Brain microvascular endothelial cell (primary cell): ENCODE measurements around the gene NFKBIB.
"Not testable (repeated sequence)": the region's sequence is repeated elsewhere in the genome, so short reads cannot be mapped to it uniquely, and the experiment has no call there.

ENCODE experiments used
- DNase-seq: peaks from one replicate; pipeline ENCODE4 v3.0.0-alpha.2; 2020
- H3K27ac ChIP-seq: fragments of 250-450 bp; sonication (Bioruptor Pico); 2 replicates; pipeline ENCODE4 v1.5.1; 2020; ENCODE audit warnings: mild to moderate bottlenecking, moderate library complexity
- H3K27me3 ChIP-seq: fragments of 250-450 bp; sonication (Bioruptor Pico); replicated peaks from 2 replicates; pipeline ENCODE4 v1.5.1; 2020; ENCODE audit warnings: mild to moderate bottlenecking
- H3K36me3 ChIP-seq: fragments of 250-450 bp; sonication (Bioruptor Pico); replicated peaks from 2 replicates; pipeline ENCODE4 v1.5.1; 2020; ENCODE audit warnings: mild to moderate bottlenecking
- H3K4me3 ChIP-seq: 2 replicates; pipeline ENCODE4 v1.5.1; 2011; ENCODE audit warnings: low read depth, mild to moderate bottlenecking, control low read depth, low read length, moderate library complexity
- CTCF ChIP-seq: IDR thresholded peaks from 2 replicates; pipeline ENCODE4 v1.5.1; 2011; ENCODE audit warnings: low read depth, mild to moderate bottlenecking, moderate library complexity, low read length, control low read depth, inconsistent platforms; ENCODE audit errors: missing control alignments
- in situ Hi-C: cut with HindIII; loops from 2 replicates; pipeline ENCODE4 v1.10.0; 2017; ENCODE audit warnings: low sequenced_read_pairs, low pct_ligation_motif_present

Gene NFKBIB

GRCh38 chr19:38880076-38880881 lies 19.5 kb upstream of the NFKBIB start:
- Histone ChIP-seq H3K4me3 (no peak overlapping the region), H3K27me3 (no peaks in the 10 kb centered on the region), H3K36me3 (peaks cover 3% of the 10 kb centered on the region), H3K27ac (no peak overlapping the region)
- no peak for TF ChIP-seq CTCF
- DNase-seq = no peak
- in situ Hi-C loops = no loop called here

DNA sequence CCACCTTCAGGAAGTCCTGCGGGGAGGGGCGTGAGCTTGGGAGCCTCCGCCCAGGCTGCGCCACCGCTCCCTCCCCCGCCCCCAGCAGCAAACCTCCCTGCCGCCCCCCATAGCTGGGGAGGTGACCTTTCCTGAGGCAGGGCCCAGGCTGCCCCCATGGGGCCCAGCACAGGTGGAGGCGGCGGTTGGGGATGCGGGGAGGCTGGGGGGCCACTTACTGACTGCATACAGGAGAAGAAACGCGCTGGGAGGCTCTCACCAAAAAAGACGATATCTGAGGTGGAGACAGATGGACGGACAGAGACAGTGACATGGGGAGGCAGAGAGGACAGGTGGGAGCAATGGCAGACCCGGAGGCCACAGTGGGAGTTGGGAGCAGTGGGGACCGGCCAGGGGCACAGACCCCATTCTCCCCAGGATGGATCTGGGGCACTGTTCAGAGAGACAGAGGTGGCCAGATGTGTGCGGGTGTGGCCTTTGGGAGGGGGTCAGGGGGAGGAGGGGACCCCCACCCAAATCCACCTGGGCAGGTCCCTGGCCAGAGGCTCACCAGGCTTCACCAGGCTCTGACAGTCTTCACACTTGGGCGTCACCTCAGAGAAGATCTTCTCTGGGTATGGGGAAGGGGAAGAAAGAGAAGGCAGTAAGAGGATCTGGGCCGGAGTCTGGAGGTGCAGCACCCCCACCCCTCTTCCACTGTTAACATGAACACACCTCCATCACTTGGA lies 18.7 kb upstream of the NFKBIB start:
- TF ChIP-seq CTCF = no peak
- Histone ChIP-seq H3K27me3 (no peaks in the 10 kb centered on the region), H3K27ac (no peak overlapping the region), H3K36me3 (peaks cover 3% of the 10 kb centered on the region), H3K4me3 (no peak overlapping the region)
- in situ Hi-C loops = no loop called here
- DNase-seq = no peak

DNA sequence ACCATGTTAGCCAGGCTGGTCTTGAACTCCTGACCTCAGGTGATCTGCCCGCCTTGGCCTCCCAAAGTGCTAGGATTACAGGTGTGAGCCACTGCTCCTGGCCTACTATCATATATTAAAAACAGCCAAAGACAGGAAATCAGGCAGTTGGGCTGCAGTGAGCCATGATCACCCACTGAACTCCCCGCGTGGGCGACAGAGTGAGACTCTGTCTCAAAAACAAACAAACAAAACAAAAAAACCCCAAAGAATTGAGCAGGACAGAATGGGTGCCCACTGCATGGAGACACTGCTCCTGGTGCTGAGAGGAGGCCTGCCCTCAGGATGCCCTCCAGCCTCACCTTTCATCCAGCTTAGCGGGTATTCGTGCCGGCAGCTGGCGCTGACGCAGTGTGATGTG lies 16.5 kb upstream of the NFKBIB start:
- no peak for DNase-seq
- H3K27ac ChIP-seq = no peak overlapping the region
- no peak for TF ChIP-seq CTCF
- no peaks in the 10 kb centered on the region for H3K27me3 ChIP-seq
- peaks cover 3% of the 10 kb centered on the region for H3K36me3 ChIP-seq
- in situ Hi-C loops = no loop called here
- H3K4me3 ChIP-seq = no peak overlapping the region

GRCh38 chr19:38884691-38885090 lies 15.1 kb upstream of the NFKBIB start:
- DNase-seq, H3K27me3 ChIP-seq, H3K27ac ChIP-seq, H3K4me3 ChIP-seq, in situ Hi-C loops: not testable (repeated sequence)
- H3K36me3 ChIP-seq = peaks cover 17% of the 10 kb centered on the region

DNA sequence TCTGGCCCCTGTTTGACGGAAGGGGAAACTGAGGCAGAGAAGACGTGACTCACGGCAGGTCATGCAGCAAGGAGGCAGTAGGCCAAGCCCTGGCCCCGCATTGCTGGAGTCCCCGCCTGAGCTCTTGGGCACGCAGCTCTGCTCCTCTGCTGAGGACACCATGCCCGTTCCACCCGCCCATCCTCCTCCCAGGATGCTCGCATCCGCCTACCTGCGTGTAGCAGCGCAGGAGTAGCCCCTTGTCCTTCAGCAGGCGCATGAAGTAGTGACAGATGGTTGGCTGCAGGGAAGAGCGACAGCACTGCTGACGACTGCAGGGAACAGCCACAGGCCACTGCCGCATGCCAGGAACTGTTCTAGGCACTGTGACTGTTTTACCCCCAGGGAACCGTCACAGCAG lies 10.9 kb upstream of the NFKBIB start:
- in situ Hi-C loops = no loop called here
- H3K27ac ChIP-seq = no peak overlapping the region
- H3K36me3 ChIP-seq = peaks cover 14% of the 10 kb centered on the region
- no peak overlapping the region for H3K4me3 ChIP-seq
- no peaks in the 10 kb centered on the region for H3K27me3 ChIP-seq
- DNase-seq = no peak
- TF ChIP-seq CTCF = no peak

- DNase-seq = no peak
- no peaks in the 10 kb centered on the region for H3K27me3 ChIP-seq
- TF ChIP-seq CTCF = no peak
- in situ Hi-C loops = no loop called here
- no peak overlapping the region for H3K27ac ChIP-seq
- no peak overlapping the region for H3K4me3 ChIP-seq
- peaks cover 14% of the 10 kb centered on the region for H3K36me3 ChIP-seq
Observed at GRCh38 chr19:38889803-38890202, 10.0 kb upstream of the NFKBIB start.
